ENCODE measurements around the gene CDK7. TPM values are rescaled to one million over a fixed set of nuclear protein-coding genes. Genes with fewer than 3 reads are reported as not detected.
"Not testable (repeated sequence)": the region's sequence is repeated elsewhere in the genome, so short reads cannot be mapped to it uniquely, and the experiment has no call there.

CDK7 gene
- total RNA-seq, 2 experiments from 2014 or later, result 27.5 to 29.1 TPM

DNA sequence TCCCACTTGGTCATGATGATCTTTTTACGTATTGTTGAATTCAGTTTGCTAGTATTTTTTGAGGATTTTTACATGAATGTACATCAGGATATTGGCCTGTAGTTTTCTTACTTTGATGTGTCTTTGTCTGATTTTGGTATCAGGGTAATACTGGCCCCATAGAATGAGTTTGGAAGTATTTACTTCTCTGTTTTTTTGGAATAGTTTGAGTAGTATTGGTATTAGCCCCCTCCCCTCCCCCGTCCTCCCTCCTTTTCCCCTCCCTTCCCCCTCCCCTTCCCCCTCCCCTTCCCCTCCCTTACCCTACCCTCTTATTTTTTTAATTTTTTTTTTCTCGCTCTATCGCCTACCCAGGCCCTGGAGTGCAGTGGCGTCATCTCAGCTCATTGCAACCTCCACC lies 10.3 kb downstream of the CDK7 start:
- CTCF ChIA-PET, result no interaction called here
- ATAC-seq (no peak), DNase-seq (no peak)
- peaks cover 12% of the 10 kb centered on the region for H3K4me1 Mint-ChIP-seq
- H3K4me3 Mint-ChIP-seq, result no peak overlapping the region
- H3K36me3 Mint-ChIP-seq, result peaks cover 62% of the 10 kb centered on the region
- H3K27ac Mint-ChIP-seq, result no peak overlapping the region
- H3K27me3 Mint-ChIP-seq, result no peaks in the 10 kb centered on the region
- peaks cover 2% of the 10 kb centered on the region for H3K9me3 Mint-ChIP-seq (ENCODE audit: low read depth)

GRCh38 chr5:69248019-69248418 lies 13.3 kb downstream of the CDK7 start:
- Mint-ChIP-seq H3K27ac (no peak overlapping the region), H3K9me3 (ENCODE audit: low read depth) (peaks cover 2% of the 10 kb centered on the region), H3K27me3 (no peaks in the 10 kb centered on the region), H3K36me3 (peaks cover 49% of the 10 kb centered on the region), H3K4me3 (no peak overlapping the region), H3K4me1 (peaks cover 6% of the 10 kb centered on the region)
- no peak for DNase-seq
- CTCF ChIA-PET, result interaction anchor here (0.7 kb wide), 1 partner anchor 94 kb away, joined by 4 read pairs; no protein-coding TSS in a partner anchor
- no peak for ATAC-seq

DNA sequence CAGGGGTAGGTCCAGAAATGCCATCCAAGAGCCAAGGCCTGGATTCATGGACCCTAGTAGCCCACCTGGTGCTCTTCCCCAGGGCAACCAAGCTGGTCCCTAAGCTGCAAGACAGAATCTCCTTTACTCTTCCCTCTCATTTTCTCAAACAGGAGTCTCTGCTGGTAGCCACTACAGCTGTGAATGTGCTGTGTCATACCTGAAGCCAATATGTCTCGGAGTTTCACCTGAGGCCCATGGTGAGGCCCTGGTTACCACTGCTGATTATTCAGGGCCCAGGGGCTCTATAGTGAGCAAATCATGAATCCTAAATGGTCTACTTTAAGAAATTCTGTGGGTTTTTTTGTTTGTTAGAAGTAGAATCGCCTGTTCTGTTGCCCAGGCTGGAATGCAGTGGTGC lies 15.9 kb downstream of the CDK7 start:
- no peaks in the 10 kb centered on the region for H3K27me3 Mint-ChIP-seq

GRCh38 chr5:69252437-69252836 lies 17.8 kb downstream of the CDK7 start:
- Mint-ChIP-seq H3K9me3 (ENCODE audit: low read depth) (no peaks in the 10 kb centered on the region), H3K36me3 (peaks cover 26% of the 10 kb centered on the region)

More for the DNA sequence above, 15.9 kb downstream of the CDK7 start:
- Mint-ChIP-seq H3K9me3 (ENCODE audit: low read depth) (peaks cover 2% of the 10 kb centered on the region), H3K4me3 (no peak overlapping the region), H3K27ac (no peak overlapping the region), H3K36me3 (peaks cover 36% of the 10 kb centered on the region), H3K4me1 (peaks cover 3% of the 10 kb centered on the region)
- CTCF ChIA-PET, result no interaction called here
- DNase-seq (no peak), ATAC-seq (no peak)

GRCh38 chr5:69255940-69256339 lies 21.3 kb downstream of the CDK7 start:
- H3K27ac Mint-ChIP-seq; H3K4me1 Mint-ChIP-seq; DNase-seq; H3K9me3 Mint-ChIP-seq (ENCODE audit: low read depth); CTCF ChIA-PET; ATAC-seq; H3K4me3 Mint-ChIP-seq; H3K27me3 Mint-ChIP-seq: not testable (repeated sequence)
- peaks cover 14% of the 10 kb centered on the region for H3K36me3 Mint-ChIP-seq

More at GRCh38 chr5:69252437-69252836, 17.8 kb downstream of the CDK7 start:
- ATAC-seq (no peak), DNase-seq (no peak)
- no peaks in the 10 kb centered on the region for H3K27me3 Mint-ChIP-seq
- no peaks in the 10 kb centered on the region for H3K4me1 Mint-ChIP-seq
- CTCF ChIA-PET, result no interaction called here
- H3K4me3 Mint-ChIP-seq, result no peak overlapping the region
- H3K27ac Mint-ChIP-seq, result no peak overlapping the region

GRCh38 chr5:69257577-69257976 lies 22.9 kb downstream of the CDK7 start:
- no peaks in the 10 kb centered on the region for H3K4me1 Mint-ChIP-seq
- H3K27ac Mint-ChIP-seq, result no peak overlapping the region
- peaks cover 24% of the 10 kb centered on the region for H3K36me3 Mint-ChIP-seq
- no peaks in the 10 kb centered on the region for H3K27me3 Mint-ChIP-seq
- H3K9me3 Mint-ChIP-seq (ENCODE audit: low read depth), result no peaks in the 10 kb centered on the region
- H3K4me3 Mint-ChIP-seq, result no peak overlapping the region
- ATAC-seq, result no peak
- DNase-seq, result no peak
- CTCF ChIA-PET, result no interaction called here

GRCh38 chr5:69261034-69261433 lies 26.3 kb downstream of the CDK7 start:
- Mint-ChIP-seq H3K36me3 (peaks cover 37% of the 10 kb centered on the region), H3K9me3 (ENCODE audit: low read depth) (no peaks in the 10 kb centered on the region), H3K4me3 (no peak overlapping the region), H3K27me3 (no peaks in the 10 kb centered on the region), H3K4me1 (no peaks in the 10 kb centered on the region), H3K27ac (no peak overlapping the region)
- no peak for ATAC-seq
- CTCF ChIA-PET, result interaction anchor here (0.6 kb wide), 1 partner anchor 36 kb away, joined by 3 read pairs; no protein-coding TSS in a partner anchor
- no peak for DNase-seq

- H3K36me3 Mint-ChIP-seq, result peaks cover 38% of the 10 kb centered on the region
- H3K27me3 Mint-ChIP-seq, result no peaks in the 10 kb centered on the region
- H3K4me3 Mint-ChIP-seq, result no peak overlapping the region
- no peak overlapping the region for H3K27ac Mint-ChIP-seq
- CTCF ChIA-PET, result interaction anchor here (0.8 to 1.0 kb wide), 2 partner anchors 22 to 223 kb away, joined by 3 to 4 read pairs; no protein-coding TSS in a partner anchor
- ATAC-seq (no peak), DNase-seq (no peak)
- H3K9me3 Mint-ChIP-seq (ENCODE audit: low read depth), result no peaks in the 10 kb centered on the region
- no peaks in the 10 kb centered on the region for H3K4me1 Mint-ChIP-seq
These were observed 31.2 kb downstream of the CDK7 start for GRCh38 chr5:69265931-69266330.

- ATAC-seq (no peak), DNase-seq (no peak)
- Mint-ChIP-seq H3K9me3 (ENCODE audit: low read depth) (no peaks in the 10 kb centered on the region), H3K36me3 (peaks cover 31% of the 10 kb centered on the region), H3K27ac (no peak overlapping the region), H3K4me1 (peaks cover 9% of the 10 kb centered on the region), H3K27me3 (no peaks in the 10 kb centered on the region), H3K4me3 (no peak overlapping the region)
- CTCF ChIA-PET, result no interaction called here
These were observed 34.2 kb downstream of the CDK7 start for GRCh38 chr5:69268899-69269298.

- no peaks in the 10 kb centered on the region for H3K27me3 Mint-ChIP-seq
- ATAC-seq (no peak), DNase-seq (no peak)
- no peak overlapping the region for H3K4me3 Mint-ChIP-seq
- no peaks in the 10 kb centered on the region for H3K9me3 Mint-ChIP-seq (ENCODE audit: low read depth)
- no peak overlapping the region for H3K27ac Mint-ChIP-seq
- H3K36me3 Mint-ChIP-seq, result peaks cover 27% of the 10 kb centered on the region
- CTCF ChIA-PET, result interaction anchor here (1.0 to 1.8 kb wide), 3 partner anchors 9 to 228 kb away, joined by 3 to 6 read pairs (median 4); no protein-coding TSS in a partner anchor
- peaks cover 11% of the 10 kb centered on the region for H3K4me1 Mint-ChIP-seq
These were observed 36.2 kb downstream of the CDK7 start for GRCh38 chr5:69270840-69271239.

DNA sequence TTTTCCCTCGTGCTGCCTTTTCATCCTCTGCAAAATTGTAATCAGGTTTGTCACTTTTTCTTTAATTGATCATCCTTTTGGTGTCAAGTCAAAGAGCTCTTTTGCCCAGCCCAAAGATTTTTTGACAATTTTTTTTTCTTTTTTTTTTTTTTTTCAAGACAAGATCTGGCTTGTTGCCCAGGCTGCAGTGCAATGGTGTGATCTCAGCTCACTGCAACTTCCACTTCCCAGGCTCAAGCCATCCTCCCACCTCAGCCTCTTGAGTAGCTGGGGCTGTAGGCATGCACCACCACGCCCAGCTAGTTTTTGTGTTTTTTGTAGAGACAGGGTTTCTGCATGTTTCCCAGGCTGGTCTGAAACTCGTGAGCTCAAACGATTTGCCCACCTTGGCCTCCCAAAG lies 36.7 kb downstream of the CDK7 start:
- Mint-ChIP-seq H3K27ac (no peak overlapping the region), H3K27me3 (no peaks in the 10 kb centered on the region), H3K4me3 (no peak overlapping the region), H3K9me3 (ENCODE audit: low read depth) (no peaks in the 10 kb centered on the region), H3K36me3 (peaks cover 30% of the 10 kb centered on the region), H3K4me1 (peaks cover 11% of the 10 kb centered on the region)
- DNase-seq (no peak), ATAC-seq (no peak)
- CTCF ChIA-PET, result interaction anchor here (1.0 to 1.8 kb wide), 3 partner anchors 8 to 228 kb away, joined by 3 to 6 read pairs (median 4); no protein-coding TSS in a partner anchor

- ATAC-seq (no peak), DNase-seq (no peak)
- Mint-ChIP-seq H3K4me1 (peaks cover 11% of the 10 kb centered on the region), H3K36me3 (peaks cover 41% of the 10 kb centered on the region), H3K27ac (no peak overlapping the region), H3K4me3 (no peak overlapping the region), H3K9me3 (ENCODE audit: low read depth) (no peaks in the 10 kb centered on the region), H3K27me3 (no peaks in the 10 kb centered on the region)
- CTCF ChIA-PET, result interaction anchor here (0.6 kb wide), 1 partner anchor 59 kb away, joined by 3 read pairs; no protein-coding TSS in a partner anchor
These were observed 40.9 kb downstream of the CDK7 start for GRCh38 chr5:69275563-69275962.

- no peaks in the 10 kb centered on the region for H3K27me3 Mint-ChIP-seq
- no peak overlapping the region for H3K4me3 Mint-ChIP-seq
- peaks cover 10% of the 10 kb centered on the region for H3K4me1 Mint-ChIP-seq
- CTCF ChIA-PET, result no interaction called here
- no peak for DNase-seq
- peaks cover 42% of the 10 kb centered on the region for H3K36me3 Mint-ChIP-seq
- no peak overlapping the region for H3K27ac Mint-ChIP-seq
- no peaks in the 10 kb centered on the region for H3K9me3 Mint-ChIP-seq (ENCODE audit: low read depth)
- ATAC-seq, result no peak
These were observed 41.9 kb downstream of the CDK7 start for GRCh38 chr5:69276422-69277174.

- Mint-ChIP-seq H3K4me1 (no peaks in the 10 kb centered on the region), H3K27ac (no peak overlapping the region), H3K9me3 (ENCODE audit: low read depth) (no peaks in the 10 kb centered on the region), H3K36me3 (peaks cover 32% of the 10 kb centered on the region), H3K27me3 (no peaks in the 10 kb centered on the region), H3K4me3 (no peak overlapping the region)
- CTCF ChIA-PET, result interaction anchor here (0.9 kb wide), 1 partner anchor 9 kb away, joined by 4 read pairs; no protein-coding TSS in a partner anchor
- DNase-seq (no peak), ATAC-seq (no peak)
These were observed 44.8 kb downstream of the CDK7 start for GRCh38 chr5:69279517-69279916.
